NCI-H1417 treated with DMSO at 0.1 percent for 48 hours (cell line): ENCODE results near the gene GNPTG.

ENCODE experiments used
- DNase-seq: peaks from one replicate; lab custom pipeline; 2025; lab: John Stamatoyannopoulos, UW

Gene GNPTG

DNA sequence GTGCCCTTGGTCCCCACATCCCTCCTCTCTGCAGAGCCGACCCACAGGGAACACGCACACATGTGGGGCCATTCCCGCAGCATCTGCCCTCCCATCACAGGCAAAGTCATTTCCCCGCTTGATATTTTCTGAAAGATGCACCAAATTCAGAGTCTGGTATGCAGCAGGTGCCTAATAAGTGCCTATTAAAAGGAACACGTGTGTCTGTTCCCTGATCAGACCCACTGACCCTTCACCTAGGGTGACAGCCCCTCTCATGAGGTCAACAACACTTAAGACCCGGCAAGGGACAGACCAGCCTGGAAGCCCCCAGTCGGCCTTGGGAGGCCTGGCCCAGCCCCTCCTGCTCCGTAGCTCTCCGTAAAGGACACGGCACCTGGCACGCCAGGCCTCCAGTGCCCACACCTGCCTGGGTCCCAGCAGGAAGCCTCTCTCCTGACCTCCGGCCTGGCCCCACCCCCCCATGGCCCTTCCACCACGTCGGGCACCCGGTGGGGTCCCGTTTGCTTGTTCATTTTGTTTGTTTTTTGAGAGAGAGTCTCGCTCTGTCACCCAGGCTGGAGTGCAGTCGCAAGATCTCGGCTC lies 42.7 kb downstream of the GNPTG start:
- DNase-seq, result no peak

DNA sequence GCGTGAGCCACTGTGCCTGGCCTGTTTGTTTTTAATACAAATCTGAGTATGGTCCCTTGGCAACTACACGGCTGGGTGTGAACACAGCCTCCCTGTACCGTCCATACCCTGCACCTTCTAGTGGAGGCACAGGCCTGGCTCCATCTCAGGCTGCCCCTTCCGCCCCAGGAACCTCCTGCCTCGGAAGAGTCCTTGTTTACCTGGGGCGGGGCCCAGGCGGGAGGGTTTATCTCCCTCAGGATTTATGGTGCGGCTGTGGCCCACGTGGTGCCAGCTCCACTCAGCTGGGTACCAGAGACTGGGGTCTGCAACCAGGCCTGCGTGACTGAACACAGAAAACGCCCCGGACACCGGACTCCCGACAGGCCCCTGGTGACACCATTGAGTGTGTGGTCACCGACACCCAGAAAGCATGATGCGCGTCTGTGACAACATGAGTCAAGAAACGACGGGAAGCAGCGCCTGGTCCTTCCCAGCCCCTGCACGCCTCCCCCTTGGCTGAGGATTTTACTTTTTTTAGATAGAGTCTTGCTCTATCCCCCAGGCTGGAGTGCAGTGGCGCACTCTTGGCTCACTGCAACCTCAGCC lies 43.8 kb downstream of the GNPTG start:
- no peak for DNase-seq

DNA sequence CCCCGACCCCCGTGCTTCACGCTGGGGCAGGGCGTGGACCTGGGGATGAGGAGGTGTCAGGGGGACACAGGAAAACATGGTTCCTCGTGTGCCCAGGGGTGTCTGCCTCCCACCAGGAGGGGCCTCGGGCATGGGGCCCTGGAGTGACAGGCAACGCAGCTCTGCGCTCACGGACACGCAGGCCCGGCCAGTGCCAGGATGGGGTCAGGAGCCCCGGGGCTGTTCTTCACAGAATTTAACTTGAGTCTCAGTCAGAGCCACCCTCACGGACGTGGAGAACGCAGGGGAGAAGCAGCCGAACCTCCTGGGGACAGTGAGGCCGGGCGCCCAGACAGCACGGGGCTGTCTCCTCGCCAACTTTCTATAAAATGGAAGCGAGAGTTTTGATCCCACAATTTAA lies 46.0 kb downstream of the GNPTG start:
- DNase-seq, result no peak

DNA sequence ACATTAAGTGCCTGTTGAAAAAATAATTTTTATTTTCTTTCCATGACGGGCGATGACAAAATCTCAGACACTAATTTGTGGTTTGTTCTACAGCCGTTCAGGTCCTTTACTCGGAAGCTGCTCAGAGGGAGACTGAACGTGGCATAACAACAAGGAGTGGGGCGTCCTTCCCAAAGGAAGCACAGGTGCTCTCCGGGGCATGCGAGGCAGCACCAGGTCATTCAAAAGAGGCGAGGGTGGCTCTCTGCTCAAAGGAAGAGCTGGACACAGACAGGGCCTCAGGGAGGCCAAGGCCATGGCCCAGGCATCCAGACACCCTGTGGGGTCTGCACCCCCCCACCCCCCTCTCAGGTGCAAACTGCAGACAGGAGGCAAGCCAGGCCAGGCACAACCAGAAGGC lies 46.6 kb downstream of the GNPTG start:
- no peak for DNase-seq

DNA sequence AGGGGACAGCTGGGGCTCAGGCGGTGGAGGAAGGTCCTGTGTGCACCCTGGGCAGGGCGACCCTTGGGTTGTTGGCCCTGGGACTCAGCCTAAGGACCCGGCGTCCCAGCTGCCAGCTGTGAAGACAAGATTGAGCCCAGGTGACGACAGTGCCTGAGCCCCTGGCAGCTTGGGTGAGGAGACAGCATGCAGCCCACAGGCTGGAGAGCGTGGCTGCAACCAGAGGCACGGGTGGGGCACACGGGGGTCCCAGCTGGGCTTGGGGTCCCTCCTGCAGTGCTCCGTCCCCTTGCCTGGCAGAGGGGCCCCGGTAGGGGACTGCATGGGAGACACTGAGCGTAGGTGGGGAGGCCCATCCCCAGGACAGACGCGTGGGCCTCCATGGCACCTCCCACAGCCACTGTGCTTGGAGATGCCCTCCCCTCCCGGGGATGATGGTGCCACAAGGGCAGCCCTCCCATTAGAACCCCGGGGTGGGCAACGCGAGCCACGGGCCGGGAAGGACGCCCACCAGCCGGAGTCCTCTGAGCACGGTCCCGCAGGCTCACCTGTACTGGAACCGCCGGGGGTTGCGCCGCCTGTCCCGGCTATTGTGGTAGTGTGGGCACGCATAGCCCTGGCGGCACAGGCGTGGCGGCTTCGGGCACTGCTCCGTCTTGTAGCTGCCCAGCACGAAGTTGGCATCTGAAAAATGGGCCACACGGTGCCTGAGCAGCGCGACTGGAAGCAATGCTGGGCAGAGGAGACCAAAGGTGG lies 47.3 kb downstream of the GNPTG start:
- no peak for DNase-seq

DNA sequence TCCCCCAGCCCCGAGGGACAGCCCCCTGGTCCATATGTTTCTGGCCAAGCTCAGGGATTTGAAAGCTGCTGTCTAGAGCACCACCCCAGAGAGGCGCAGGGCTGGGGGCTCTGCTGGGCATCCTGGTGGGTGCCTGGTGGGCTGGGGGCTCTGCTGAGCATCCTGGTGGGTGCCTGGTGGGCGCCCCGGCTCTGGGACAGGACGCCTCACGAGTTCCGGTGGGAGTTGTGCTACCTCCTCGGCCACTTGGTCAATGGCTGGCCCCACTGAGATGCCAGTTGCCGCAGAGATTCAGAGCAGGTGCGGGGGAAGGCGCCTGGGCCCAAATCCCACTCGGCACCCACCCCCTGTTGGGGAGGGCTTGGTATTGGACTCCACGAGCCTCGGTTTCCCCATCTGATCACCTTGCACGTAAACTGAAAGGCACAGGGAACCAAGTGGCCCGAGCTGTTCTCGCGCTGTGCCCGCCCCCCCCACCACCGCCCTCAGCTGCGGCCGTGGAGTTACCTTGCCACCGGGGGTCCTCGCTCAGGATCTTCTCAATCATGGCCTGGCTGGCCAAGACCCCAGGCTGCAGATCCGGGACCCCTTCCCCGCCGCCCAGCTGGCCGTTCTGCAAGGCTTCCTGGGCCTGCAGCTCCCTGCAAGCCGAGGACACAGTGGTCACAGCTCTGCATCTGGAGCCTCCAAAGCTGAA lies 49.5 kb downstream of the GNPTG start:
- no peak for DNase-seq

DNA sequence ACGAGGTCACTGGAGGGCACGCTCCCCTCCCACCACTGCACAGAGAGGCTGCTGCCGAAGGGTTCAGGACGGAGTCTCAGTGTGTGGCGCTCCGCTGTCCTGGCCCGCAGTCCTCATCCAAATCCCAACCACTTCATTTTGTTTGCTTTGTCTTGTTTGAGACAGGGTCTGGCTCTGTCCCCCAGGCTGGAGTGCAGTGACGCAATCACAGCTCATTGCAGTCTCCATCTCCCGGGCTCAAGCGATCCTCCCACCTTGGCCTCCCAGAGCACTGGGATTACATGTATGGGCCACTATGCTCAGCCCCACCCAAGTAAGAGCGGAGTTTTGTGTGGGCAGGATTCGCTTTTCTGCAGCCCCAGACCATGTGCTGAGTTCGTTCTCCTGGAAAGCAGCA lies 50.0 kb downstream of the GNPTG start:
- no peak for DNase-seq

DNA sequence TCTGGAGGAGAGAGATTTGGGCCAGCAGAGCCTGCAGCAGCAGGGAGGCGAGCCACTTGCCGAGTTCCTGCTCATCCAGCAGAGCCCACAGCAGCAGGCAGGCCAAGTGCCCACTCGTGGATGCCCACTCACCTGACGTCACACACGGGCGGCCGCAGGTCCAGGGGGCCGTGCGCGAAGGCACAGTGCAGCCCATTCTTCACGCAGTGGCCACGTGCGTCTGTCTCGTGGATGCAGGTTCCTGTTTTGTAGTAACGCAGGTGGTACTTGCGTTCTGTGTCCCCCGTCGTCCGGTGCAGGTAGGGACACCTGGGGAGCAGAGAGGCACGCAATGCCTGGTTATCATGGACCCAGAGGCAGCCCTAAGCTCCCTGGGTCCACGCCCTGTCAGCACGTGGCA lies 51.3 kb downstream of the GNPTG start:
- DNase-seq, result no peak

DNA sequence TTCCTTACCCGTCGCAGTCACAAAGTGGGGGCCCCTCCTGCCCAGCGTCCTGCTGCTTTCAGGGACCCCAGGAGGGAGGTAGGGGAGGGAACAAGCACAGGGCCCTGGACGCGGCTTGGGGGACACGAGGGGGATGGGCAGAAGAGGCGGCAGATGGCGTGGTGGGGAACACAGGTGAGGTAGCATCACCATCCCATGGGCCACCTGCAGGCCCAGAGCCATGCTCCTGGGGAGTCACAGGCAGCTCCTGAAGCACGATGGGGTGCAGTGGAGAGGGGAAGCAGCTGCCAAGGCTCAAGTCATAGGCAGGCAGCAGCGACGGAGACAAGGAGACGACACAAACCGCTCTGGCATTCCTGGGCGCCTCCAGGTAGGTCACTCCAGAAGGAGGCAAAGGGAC lies 52.0 kb downstream of the GNPTG start:
- no peak for DNase-seq

DNA sequence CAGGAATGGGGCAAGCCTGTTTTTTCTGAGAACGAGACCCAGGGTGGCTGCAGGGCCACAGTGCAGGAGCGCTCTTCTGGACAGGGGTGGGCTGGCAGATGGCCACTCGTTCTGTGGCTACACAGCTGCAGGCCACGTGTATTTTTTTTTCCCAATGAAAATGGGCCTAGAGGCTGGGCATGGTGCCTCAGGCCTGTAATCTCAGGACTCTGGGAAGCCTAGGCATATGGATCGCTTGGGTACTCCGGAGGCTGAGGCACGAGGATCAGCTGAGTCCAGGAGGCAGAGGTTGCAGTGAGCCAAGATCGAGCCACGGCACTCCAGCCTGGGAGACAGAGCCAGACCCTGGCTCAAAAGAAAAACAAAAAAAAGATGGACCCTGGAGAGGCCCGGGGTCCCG lies 56.0 kb downstream of the GNPTG start:
- DNase-seq, result no peak

DNA sequence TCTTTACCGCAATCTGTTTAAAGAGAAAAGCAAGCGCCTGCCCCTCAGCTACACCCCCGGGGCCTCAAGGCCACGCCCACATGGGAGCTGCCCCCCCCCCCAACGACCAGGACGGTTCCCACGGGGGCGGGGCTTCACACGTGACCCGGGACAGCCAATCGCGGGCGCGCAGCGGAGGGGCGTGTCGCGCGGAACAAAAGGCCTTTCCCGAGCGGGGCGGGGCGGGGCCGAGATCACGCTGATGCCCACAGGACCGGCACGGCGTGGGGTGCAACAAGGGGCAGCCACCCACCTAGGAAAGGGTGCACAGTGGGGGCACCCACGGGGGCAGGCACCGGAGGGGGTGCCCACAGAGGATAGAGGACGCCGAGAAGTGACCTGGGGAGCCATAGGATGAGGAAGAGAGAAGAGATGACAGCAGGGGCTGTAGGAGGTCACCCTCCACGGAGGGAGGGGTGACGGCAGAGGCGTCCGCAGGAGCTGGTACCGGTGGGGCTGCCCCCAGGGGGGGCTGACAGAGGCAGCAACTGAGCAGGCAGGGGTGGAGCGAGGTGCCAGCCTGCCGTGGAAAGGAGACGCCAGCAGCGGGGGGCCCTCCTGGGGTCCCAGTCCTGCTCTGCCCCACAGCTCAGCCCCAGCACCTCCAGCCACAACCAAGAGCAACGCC lies 56.6 kb downstream of the GNPTG start:
- peak; percentile 52 for DNase-seq

DNA sequence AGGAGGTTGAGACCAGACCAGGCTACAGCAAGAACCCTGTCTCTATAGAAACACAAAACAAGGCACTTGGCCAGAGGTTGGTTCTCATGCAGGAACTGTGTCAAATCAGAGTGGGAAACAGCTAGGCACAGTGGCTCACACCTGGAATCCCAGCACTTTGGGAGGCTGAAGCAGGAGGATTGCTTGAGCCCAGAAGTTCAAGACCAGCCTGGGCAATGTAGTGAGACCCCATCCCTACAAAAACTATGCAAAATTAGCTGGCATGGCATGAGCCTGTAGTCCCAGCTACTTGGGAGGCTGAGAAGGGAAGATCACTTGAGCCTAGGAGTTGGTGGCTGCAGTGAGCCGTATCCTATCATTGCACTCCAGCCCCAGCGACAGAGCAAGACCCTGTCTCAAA lies 61.1 kb downstream of the GNPTG start:
- no peak for DNase-seq
